Peyer's patch (tissue), 4 donors: ENCODE results near the gene MCTP1. TPM values are rescaled to one million over a fixed set of nuclear protein-coding genes. Genes with fewer than 3 reads are reported as not detected.

Source experiments
- DNase-seq, 3 donors: peaks; one replicate each; pipeline ENCODE4 v3.0.0-alpha.2; 2017 to 2019
- H3K27ac ChIP-seq, 4 donors: fragments of 200-600 bp; sonication (generic); one replicate each; pipeline ENCODE4 v1.5.1; 2016 to 2019
- H3K27me3 ChIP-seq, 2 donors: fragments of 200-600 bp; sonication (generic); one replicate each; pipeline ENCODE4 v1.5.1; 2019
- H3K36me3 ChIP-seq, 3 donors: fragments of 200-600 bp; sonication (generic); one replicate each; pipeline ENCODE4 v1.5.1; 2016 to 2019
- H3K4me1 ChIP-seq, 4 donors: fragments of 200-600 bp; sonication (generic); one replicate each; pipeline ENCODE4 v1.5.1; 2016 to 2019
- H3K4me3 ChIP-seq, 4 donors: fragments of 200-600 bp; sonication (generic); 1 replicate in 3 of 4; 2 replicates in 1 of 4; pipeline ENCODE4 v1.5.1; 2016 to 2019; ENCODE audit warnings: mild to moderate bottlenecking in 1 of 4
- H3K9me3 ChIP-seq, 4 donors: fragments of 200-600 bp; sonication (generic); one replicate each; pipeline ENCODE4 v1.5.1; 2016 to 2019; ENCODE audit warnings: mild to moderate bottlenecking in 1 of 4
- POLR2A ChIP-seq, 2 donors: fragments of 450-650 bp; IDR thresholded peaks; one replicate each; pipeline ENCODE4 v1.5.1; 2017; ENCODE audit warnings: antibody characterized with exemption in 2 of 2, mild to moderate bottlenecking in 2 of 2, moderate library complexity in 2 of 2
- total RNA-seq, 4 donors: library from RNA; depleted of rRNA; stranded (reverse); fragments of >200 nt; gene quantifications; one replicate each; pipeline ENCODE4 v1.1.0, GENCODE V29; 2016
- TF ChIP-seq, protein P1 (sequence below), 6 experiments: fragments of 450-650 bp in 4 of 6; fragments of 200-600 bp in 2 of 6; sonication (generic) in 1 of 6; IDR thresholded peaks; one replicate each; pipeline ENCODE4 v1.5.1; 2017 to 2019; ENCODE audit warnings: antibody characterized with exemption in 6 of 6, mild to moderate bottlenecking in 3 of 6, moderate library complexity in 1 of 6

The MCTP1 gene
- total RNA-seq, 4 donors from 2014 or later, result 4.7 to 61.1 (median 11.3) TPM

DNA sequence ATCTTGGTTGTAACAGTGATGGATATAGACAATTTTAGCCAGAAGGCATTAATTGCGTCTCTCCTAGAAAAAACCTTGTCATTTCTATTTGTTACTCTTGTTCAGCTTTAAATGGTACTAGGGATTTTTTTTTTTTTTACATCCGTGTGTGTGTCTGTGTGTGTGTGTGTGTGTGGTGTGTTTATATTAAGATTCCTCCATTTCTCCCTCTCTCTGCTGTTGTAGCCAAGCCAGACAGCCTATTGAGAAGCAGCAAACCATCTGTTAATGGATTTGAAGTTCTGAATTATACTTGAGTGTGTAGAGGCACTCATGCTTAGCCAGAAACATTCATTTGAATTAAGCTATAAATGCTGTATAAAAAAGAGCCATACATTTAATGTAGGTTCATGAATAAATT is 594.1 kb downstream of the MCTP1 start:
- H3K4me1 ChIP-seq, result no peaks in the 10 kb centered on the region
- no peak for TF ChIP-seq POLR2A (IDR thresholded peaks at IDR 0.05)
- TF ChIP-seq, protein P1, sequence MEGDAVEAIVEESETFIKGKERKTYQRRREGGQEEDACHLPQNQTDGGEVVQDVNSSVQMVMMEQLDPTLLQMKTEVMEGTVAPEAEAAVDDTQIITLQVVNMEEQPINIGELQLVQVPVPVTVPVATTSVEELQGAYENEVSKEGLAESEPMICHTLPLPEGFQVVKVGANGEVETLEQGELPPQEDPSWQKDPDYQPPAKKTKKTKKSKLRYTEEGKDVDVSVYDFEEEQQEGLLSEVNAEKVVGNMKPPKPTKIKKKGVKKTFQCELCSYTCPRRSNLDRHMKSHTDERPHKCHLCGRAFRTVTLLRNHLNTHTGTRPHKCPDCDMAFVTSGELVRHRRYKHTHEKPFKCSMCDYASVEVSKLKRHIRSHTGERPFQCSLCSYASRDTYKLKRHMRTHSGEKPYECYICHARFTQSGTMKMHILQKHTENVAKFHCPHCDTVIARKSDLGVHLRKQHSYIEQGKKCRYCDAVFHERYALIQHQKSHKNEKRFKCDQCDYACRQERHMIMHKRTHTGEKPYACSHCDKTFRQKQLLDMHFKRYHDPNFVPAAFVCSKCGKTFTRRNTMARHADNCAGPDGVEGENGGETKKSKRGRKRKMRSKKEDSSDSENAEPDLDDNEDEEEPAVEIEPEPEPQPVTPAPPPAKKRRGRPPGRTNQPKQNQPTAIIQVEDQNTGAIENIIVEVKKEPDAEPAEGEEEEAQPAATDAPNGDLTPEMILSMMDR (IDR thresholded peaks at IDR 0.05), result no peak
- H3K9me3 ChIP-seq, result no peaks in the 10 kb centered on the region
- H3K4me3 ChIP-seq, result no peak overlapping the region
- peaks cover 0 to 33% (median 0%) of the 10 kb centered on the region in 3 donors for H3K36me3 ChIP-seq
- H3K27me3 ChIP-seq, result no peaks in the 10 kb centered on the region
- no peak overlapping the region for H3K27ac ChIP-seq
- DNase-seq, result no peak

DNA sequence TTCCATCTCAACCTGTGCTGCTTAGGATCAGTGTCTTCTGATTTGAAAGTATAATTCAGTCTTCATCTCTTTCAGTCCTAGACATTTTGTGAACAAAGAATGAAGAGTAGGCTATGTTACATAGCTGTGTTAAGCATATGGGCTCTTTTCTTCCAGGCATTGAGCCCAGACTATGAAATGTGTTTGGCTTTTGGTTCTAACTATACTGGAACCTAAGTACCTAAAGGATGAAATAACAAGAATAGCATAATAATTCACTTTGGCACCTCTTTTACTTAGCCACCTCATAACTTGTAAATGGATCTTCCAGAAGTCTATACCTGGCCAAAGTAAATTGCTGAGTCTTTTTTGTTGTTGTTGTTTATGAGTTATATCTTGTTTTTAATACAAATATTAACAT is 595.0 kb downstream of the MCTP1 start:
- Histone ChIP-seq H3K36me3 (peaks cover 0 to 31% (median 0%) of the 10 kb centered on the region in 3 donors), H3K4me3 (no peak overlapping the region), H3K4me1 (no peaks in the 10 kb centered on the region), H3K27me3 (no peaks in the 10 kb centered on the region), H3K27ac (no peak overlapping the region), H3K9me3 (no peaks in the 10 kb centered on the region)
- no peak for DNase-seq
- TF ChIP-seq POLR2A (IDR thresholded peaks at IDR 0.05), result no peak
- TF ChIP-seq, protein P1 (IDR thresholded peaks at IDR 0.05), result no peak

DNA sequence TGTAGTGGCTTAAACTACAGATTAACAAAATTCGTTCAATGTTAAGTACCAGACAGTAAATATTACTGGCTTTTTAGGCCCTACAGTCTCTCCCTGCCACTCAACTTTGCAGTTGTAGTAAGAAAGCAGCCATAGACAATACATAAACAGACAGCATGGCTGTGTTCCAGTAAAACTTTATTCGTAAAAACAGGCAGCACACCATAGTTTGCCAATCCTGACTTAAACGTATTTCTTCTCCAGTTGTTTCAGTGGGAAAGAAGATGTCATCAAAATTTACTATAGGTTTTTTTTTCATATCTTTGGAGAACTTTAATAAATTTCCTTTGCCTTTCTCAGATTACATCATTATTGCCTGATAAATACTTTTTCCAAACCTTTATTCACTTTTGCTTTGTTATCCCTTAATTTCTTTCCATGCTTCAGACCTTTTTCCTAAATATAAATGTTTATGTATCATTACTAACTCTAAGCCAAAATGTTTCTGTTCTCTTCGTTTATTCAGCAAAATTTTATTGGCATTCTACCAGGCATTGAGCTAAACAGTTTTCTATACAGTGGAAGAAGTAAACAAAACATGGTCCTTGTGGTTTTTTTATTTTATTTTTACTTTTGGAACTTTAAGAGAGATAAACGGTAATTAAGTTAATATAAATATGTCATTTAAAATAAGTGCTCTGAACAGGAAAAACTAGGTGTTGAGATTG is 601.9 kb downstream of the MCTP1 start:
- TF ChIP-seq, protein P1 (IDR thresholded peaks at IDR 0.05), result no peak
- no peak for TF ChIP-seq POLR2A (IDR thresholded peaks at IDR 0.05)

DNA sequence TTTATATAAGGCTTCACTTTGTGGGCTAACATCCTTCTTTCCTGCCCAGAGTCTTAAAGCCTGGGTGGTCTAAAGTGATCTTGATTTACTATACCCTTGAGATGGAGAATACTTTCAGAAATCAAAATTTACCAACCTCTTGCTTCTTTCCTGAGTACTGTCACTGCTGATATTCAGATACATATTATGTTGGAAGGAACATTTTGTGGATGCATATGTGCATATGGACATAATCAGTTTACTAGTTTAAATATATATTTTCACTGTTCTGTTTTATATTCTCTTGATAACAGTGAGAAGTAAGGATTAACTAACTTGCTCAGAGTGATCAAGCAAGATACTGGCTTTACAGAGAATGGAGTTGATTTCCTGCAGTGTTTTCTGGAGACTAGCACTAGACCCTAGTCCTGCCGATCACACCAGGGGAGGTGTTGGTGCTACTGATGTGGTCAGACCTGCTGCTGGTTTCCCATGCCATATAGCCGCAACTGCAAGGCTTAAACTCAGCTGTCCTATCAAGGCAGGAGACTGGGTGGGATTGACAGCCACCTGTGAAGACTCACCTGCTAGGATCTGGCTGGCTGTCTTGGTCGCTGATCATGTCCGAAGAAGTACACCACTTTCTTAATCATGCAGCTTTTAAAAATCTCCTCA is 608.8 kb downstream of the MCTP1 start:
- H3K27ac ChIP-seq, result no peak overlapping the region
- no peak for DNase-seq
- H3K4me1 ChIP-seq, result peaks cover 0 to 2% (median 0%) of the 10 kb centered on the region in 4 donors
- no peak overlapping the region for H3K4me3 ChIP-seq
- no peaks in the 10 kb centered on the region for H3K9me3 ChIP-seq
- H3K36me3 ChIP-seq, result peaks cover 0 to 8% (median 0%) of the 10 kb centered on the region in 3 donors
- no peaks in the 10 kb centered on the region for H3K27me3 ChIP-seq
- TF ChIP-seq, protein P1 (IDR thresholded peaks at IDR 0.05), result no peak
- TF ChIP-seq POLR2A (IDR thresholded peaks at IDR 0.05), result no peak

More for the DNA sequence above, 601.9 kb downstream of the MCTP1 start:
- Histone ChIP-seq H3K27me3 (no peaks in the 10 kb centered on the region), H3K36me3 (peaks cover 0 to 16% (median 0%) of the 10 kb centered on the region in 3 donors), H3K27ac (no peak overlapping the region), H3K4me3 (no peak overlapping the region), H3K4me1 (no peaks in the 10 kb centered on the region), H3K9me3 (no peaks in the 10 kb centered on the region)
- DNase-seq, result no peak

DNA sequence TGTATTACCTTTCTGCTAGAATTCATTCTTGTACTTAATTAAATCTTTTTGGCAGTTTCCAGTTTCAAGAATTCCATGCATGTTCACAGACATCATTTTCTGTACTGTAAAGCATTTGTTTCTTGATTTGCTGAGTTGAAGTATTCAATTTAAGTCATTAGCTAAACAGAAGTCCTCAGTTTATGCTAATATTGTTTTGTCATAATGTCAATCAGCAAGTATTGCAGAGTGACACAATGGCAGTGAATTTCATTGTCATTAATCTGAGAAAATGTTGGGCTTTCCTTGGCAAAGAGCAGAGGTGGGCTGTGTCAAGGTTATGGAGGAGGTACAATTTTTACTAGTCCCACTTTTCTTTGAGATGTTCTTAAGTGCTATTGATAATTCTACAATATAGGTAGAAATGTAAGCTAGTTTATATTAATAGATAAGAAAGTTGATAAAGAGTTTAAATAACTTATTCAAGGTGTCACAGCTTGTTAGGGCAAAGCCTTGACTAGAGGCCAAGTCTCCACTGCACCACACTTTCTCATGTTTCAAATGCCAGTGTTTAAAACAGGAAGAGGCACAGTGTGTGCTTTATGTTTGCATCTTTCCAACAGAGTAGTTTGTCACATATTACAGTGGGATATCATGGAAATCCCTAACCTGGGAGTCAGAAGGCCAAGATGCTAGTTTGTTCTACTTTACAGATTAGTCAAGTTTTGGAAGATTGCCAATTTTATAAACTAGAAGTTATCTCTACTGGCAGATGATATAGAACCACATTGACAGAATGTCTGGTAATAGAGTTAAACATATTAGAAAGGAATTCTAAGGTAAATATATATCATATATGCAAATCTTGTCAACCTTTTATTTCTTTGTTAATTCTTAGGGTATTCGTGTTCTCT is 610.2 kb downstream of the MCTP1 start:
- H3K4me3 ChIP-seq, result no peak overlapping the region
- peaks cover 0 to 15% (median 0%) of the 10 kb centered on the region in 3 donors for H3K36me3 ChIP-seq
- TF ChIP-seq, protein P1 (IDR thresholded peaks at IDR 0.05), result no peak
- TF ChIP-seq POLR2A (IDR thresholded peaks at IDR 0.05), result no peak
- no peaks in the 10 kb centered on the region for H3K27me3 ChIP-seq
- no peak for DNase-seq
- no peaks in the 10 kb centered on the region for H3K9me3 ChIP-seq
- H3K27ac ChIP-seq, result no peak overlapping the region
- H3K4me1 ChIP-seq, result peaks cover 0 to 2% (median 0%) of the 10 kb centered on the region in 4 donors
